GM19324 (cell line): ENCODE results near the gene AK8.
A peak's percentile ranks its signal among the peaks of the same experiment; 100 is the strongest.
"Not testable (repeated sequence)": the region's sequence is repeated elsewhere in the genome, so short reads cannot be mapped to it uniquely, and the experiment has no call there.

ENCODE experiments used
- ATAC-seq: cut with Tn5 transposase; IDR thresholded peaks from one replicate; pipeline ENCODE4 v1.9.1; 2021; ENCODE audit warnings: mild to moderate bottlenecking, moderate library complexity; ENCODE audit not compliant: unreplicated experiment, low FRiP score

Gene AK8

GRCh38 chr9:132776891-132777290 is 101.2 kb downstream of the AK8 start:
- ATAC-seq, result no peak

- ATAC-seq, result no peak
Observed at GRCh38 chr9:132776268-132776667, 101.8 kb downstream of the AK8 start.

GRCh38 chr9:132775720-132776119 is 102.4 kb downstream of the AK8 start:
- ATAC-seq, result no peak

- ATAC-seq, result no peak
Observed at GRCh38 chr9:132774886-132775285, 103.2 kb downstream of the AK8 start.

GRCh38 chr9:132773764-132774339 is 104.2 kb downstream of the AK8 start:
- ATAC-seq, result no peak

GRCh38 chr9:132773093-132773492 is 105.0 kb downstream of the AK8 start:
- no peak for ATAC-seq

- not testable (repeated sequence) for ATAC-seq
Observed at GRCh38 chr9:132771752-132772151, 106.3 kb downstream of the AK8 start.

GRCh38 chr9:132770770-132771310 is 107.2 kb downstream of the AK8 start:
- no peak for ATAC-seq

- peak; percentile 63 for ATAC-seq
Observed at GRCh38 chr9:132769906-132770769, 107.9 kb downstream of the AK8 start.

GRCh38 chr9:132768932-132769905 is 108.9 kb downstream of the AK8 start:
- ATAC-seq, result peak; percentile 35

GRCh38 chr9:132763574-132763973 is 114.5 kb downstream of the AK8 start:
- no peak for ATAC-seq

- no peak for ATAC-seq
Observed at GRCh38 chr9:132762896-132763295, 115.2 kb downstream of the AK8 start.

GRCh38 chr9:132761602-132762001 is 116.5 kb downstream of the AK8 start:
- no peak for ATAC-seq

- no peak for ATAC-seq
Observed at GRCh38 chr9:132760057-132760456, 118.0 kb downstream of the AK8 start.

GRCh38 chr9:132757016-132757415 is 121.1 kb downstream of the AK8 start:
- no peak for ATAC-seq

- ATAC-seq, result no peak
Observed at GRCh38 chr9:132756214-132756845, 121.8 kb downstream of the AK8 start.

- no peak for ATAC-seq
Observed at GRCh38 chr9:132755096-132755495, 123.0 kb downstream of the AK8 start.

GRCh38 chr9:132754236-132754635 is 123.8 kb downstream of the AK8 start:
- ATAC-seq, result no peak

GRCh38 chr9:132753593-132753880 is 124.5 kb downstream of the AK8 start:
- no peak for ATAC-seq

GRCh38 chr9:132752877-132753592 is 125.0 kb downstream of the AK8 start:
- ATAC-seq, result no peak
